Measurements from ENCODE around the gene IFNA21.

DNA sequence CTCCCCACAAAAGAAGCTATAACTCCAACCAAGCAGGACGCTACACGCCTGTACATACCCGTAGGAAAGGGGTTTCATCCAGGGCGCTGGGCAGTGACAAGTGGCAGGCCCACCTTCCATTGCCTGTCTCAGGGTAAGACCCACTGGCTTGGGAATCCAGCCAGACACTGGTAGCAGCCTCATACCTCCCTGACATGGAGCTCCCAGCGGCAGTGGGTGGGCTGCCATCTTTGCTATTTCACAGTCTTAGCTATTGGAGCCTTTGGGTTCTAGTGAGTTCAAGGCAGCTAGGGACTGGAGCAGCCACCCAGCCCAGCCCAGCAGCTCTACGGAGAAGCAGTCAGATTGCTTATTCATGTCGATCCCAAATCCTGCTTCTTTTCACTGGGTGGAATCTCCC lies 43.9 kb upstream of the IFNA21 start:
- TF ChIP-seq, protein P1, sequence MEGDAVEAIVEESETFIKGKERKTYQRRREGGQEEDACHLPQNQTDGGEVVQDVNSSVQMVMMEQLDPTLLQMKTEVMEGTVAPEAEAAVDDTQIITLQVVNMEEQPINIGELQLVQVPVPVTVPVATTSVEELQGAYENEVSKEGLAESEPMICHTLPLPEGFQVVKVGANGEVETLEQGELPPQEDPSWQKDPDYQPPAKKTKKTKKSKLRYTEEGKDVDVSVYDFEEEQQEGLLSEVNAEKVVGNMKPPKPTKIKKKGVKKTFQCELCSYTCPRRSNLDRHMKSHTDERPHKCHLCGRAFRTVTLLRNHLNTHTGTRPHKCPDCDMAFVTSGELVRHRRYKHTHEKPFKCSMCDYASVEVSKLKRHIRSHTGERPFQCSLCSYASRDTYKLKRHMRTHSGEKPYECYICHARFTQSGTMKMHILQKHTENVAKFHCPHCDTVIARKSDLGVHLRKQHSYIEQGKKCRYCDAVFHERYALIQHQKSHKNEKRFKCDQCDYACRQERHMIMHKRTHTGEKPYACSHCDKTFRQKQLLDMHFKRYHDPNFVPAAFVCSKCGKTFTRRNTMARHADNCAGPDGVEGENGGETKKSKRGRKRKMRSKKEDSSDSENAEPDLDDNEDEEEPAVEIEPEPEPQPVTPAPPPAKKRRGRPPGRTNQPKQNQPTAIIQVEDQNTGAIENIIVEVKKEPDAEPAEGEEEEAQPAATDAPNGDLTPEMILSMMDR (conservative IDR thresholded peaks at IDR 0.05), result no peak
- TF ChIP-seq EZH2 (IDR thresholded peaks at IDR 0.05; ENCODE audit: low read depth), result no peak
